Lower lobe of right lung (tissue), 2 donors: ENCODE measurements around the gene TACC2. TPM values are rescaled to one million over a fixed set of nuclear protein-coding genes. Genes with fewer than 3 reads are reported as not detected.

Experiments used
- ATAC-seq, 2 donors: fragments of 200-7000 bp; cut with Tn5 transposase; one replicate each; pipeline ENCODE4 v1.9.1; 2020 to 2022; ENCODE audit warnings: mild to moderate bottlenecking in 2 of 2, moderate library complexity in 2 of 2
- DNase-seq: peaks from one replicate; pipeline ENCODE4 v3.0.0-alpha.2; 2020
- H3K27ac ChIP-seq: fragments of 200-600 bp; one replicate; pipeline ENCODE4 v1.8.0; 2022
- H3K27me3 ChIP-seq: fragments of 200-600 bp; one replicate; pipeline ENCODE4 v1.8.0; 2022; ENCODE audit warnings: low read depth
- H3K36me3 ChIP-seq: fragments of 200-600 bp; one replicate; pipeline ENCODE4 v1.8.0; 2022; ENCODE audit warnings: mild to moderate bottlenecking
- H3K4me1 ChIP-seq: fragments of 200-600 bp; one replicate; pipeline ENCODE4 v1.8.0; 2022
- H3K4me3 ChIP-seq: fragments of 200-600 bp; one replicate; pipeline ENCODE4 v1.8.0; 2022; ENCODE audit warnings: mild to moderate bottlenecking
- H3K9me3 ChIP-seq: fragments of 200-600 bp; one replicate; pipeline ENCODE4 v1.8.0; 2022
- CTCF ChIP-seq: fragments of 200-600 bp; IDR thresholded peaks from one replicate; pipeline ENCODE4 v1.8.0; 2022; ENCODE audit warnings: antibody characterized with exemption, mild to moderate bottlenecking
- intact Hi-C: fragments of 100-400 bp; cut with DNase I; formaldehyde crosslinking; loops from one replicate; pipeline ENCODE4 v1.11.0; 2022
- total RNA-seq: library from RNA; stranded (reverse); fragmentation: NEBNext Ultra II Directional; extraction: Animal tissue kit (Norgen Biotek cat#: 25700); gene quantifications from one replicate; pipeline ENCODE4 v1.2.1, GENCODE V29; 2021
- donor health status: DM: no; HTN: yes; CAD: no; lungs with severe emphysema.

Gene TACC2
- total RNA-seq, 1 donor from 2014 or later, result 141 TPM

- no peak for ATAC-seq
- intact Hi-C loops, result no loop called here
Measured at GRCh38 chr10:122291739-122292138, 302.8 kb downstream of the TACC2 start.

GRCh38 chr10:122292376-122292775 lies 303.4 kb downstream of the TACC2 start:
- Histone ChIP-seq H3K27ac (no peak overlapping the region), H3K4me1 (no peaks in the 10 kb centered on the region), H3K27me3 (no peaks in the 10 kb centered on the region), H3K4me3 (no peak overlapping the region), H3K36me3 (no peaks in the 10 kb centered on the region), H3K9me3 (no peaks in the 10 kb centered on the region)
- TF ChIP-seq CTCF, result no peak
- ATAC-seq, result peak in 1 of 2 donors; percentile 19
- DNase-seq, result no peak
- intact Hi-C loops, result no loop called here

More at GRCh38 chr10:122291739-122292138, 302.8 kb downstream of the TACC2 start:
- Histone ChIP-seq H3K4me1 (no peaks in the 10 kb centered on the region), H3K27ac (no peak overlapping the region), H3K27me3 (no peaks in the 10 kb centered on the region), H3K4me3 (no peak overlapping the region), H3K9me3 (no peaks in the 10 kb centered on the region), H3K36me3 (no peaks in the 10 kb centered on the region)
- TF ChIP-seq CTCF, result no peak
- no peak for DNase-seq

GRCh38 chr10:122293156-122293960 lies 304.4 kb downstream of the TACC2 start:
- Histone ChIP-seq H3K27ac (no peak overlapping the region), H3K4me1 (no peaks in the 10 kb centered on the region), H3K9me3 (no peaks in the 10 kb centered on the region), H3K27me3 (no peaks in the 10 kb centered on the region), H3K4me3 (no peak overlapping the region), H3K36me3 (no peaks in the 10 kb centered on the region)
- intact Hi-C loops, result no loop called here
- ATAC-seq (no peak), DNase-seq (no peak)
- no peak for TF ChIP-seq CTCF

GRCh38 chr10:122293961-122294380 lies 305.0 kb downstream of the TACC2 start:
- intact Hi-C loops, result no loop called here
- DNase-seq, result no peak
- no peak overlapping the region for H3K27ac ChIP-seq
- no peaks in the 10 kb centered on the region for H3K27me3 ChIP-seq
- no peaks in the 10 kb centered on the region for H3K9me3 ChIP-seq
- peaks cover 2% of the 10 kb centered on the region for H3K4me1 ChIP-seq
- no peaks in the 10 kb centered on the region for H3K36me3 ChIP-seq
- TF ChIP-seq CTCF, result no peak
- no peak overlapping the region for H3K4me3 ChIP-seq
- ATAC-seq, result no peak

GRCh38 chr10:122294511-122295450 lies 305.8 kb downstream of the TACC2 start:
- Histone ChIP-seq H3K27ac (no peak overlapping the region), H3K9me3 (no peaks in the 10 kb centered on the region), H3K4me1 (peaks cover 5% of the 10 kb centered on the region), H3K4me3 (no peak overlapping the region), H3K36me3 (no peaks in the 10 kb centered on the region), H3K27me3 (no peaks in the 10 kb centered on the region)
- intact Hi-C loops, result no loop called here
- TF ChIP-seq CTCF, result no peak
- DNase-seq, result no peak
- ATAC-seq, result no peak
